OCI-LY3 (cell line): Measurements from ENCODE around the gene ZNF205.

Experiments used
- CTCF ChIP-seq: fragments of 200-600, 300-600 bp; sonication (generic); IDR thresholded peaks from 2 replicates; pipeline ENCODE4 v1.5.1; 2014; ENCODE audit warnings: antibody characterized with exemption, low read length, low read depth
- EZH2phosphoT487 ChIP-seq: fragments of 200-600 bp; shearing (Covaris generic); IDR thresholded peaks from 2 replicates; pipeline ENCODE4 v1.6.1; 2018; ENCODE audit warnings: antibody characterized with exemption, mixed run types, low read depth

- TF ChIP-seq CTCF (0 out of 2 replicates have a peak, but pooled peaks have one; percentile 3), EZH2phosphoT487 (no peak)
Observed at GRCh38 chr16:3113765-3114479, 1.5 kb downstream of the ZNF205 start.
